Mesenchymal stem cell (in vitro differentiated cells and primary cell): ENCODE results near the gene MPIG6B.
A peak's percentile ranks its signal among the peaks of the same experiment; 100 is the strongest.

Source experiments
- DNase-seq: peaks from one replicate; pipeline ENCODE4 v3.0.0-alpha.2; 2013
- H2AFZ ChIP-seq: one replicate; pipeline ENCODE4 v1.6.1; 2013; ENCODE audit warnings: low read depth, mild to moderate bottlenecking, control low read depth, inconsistent platforms, low read length, moderate library complexity
- H2AK5ac ChIP-seq: 2 replicates; pipeline ENCODE4 v1.6.1; 2013; ENCODE audit warnings: low read length, moderate library complexity, mild to moderate bottlenecking, inconsistent platforms; ENCODE audit not compliant: severe bottlenecking
- H2BK120ac ChIP-seq: one replicate; pipeline ENCODE4 v1.6.1; 2013; ENCODE audit warnings: low read depth, mild to moderate bottlenecking, inconsistent platforms, low read length, moderate library complexity
- H2BK12ac ChIP-seq, 2 experiments: one replicate each; pipeline ENCODE4 v1.6.1; 2013; ENCODE audit warnings: inconsistent platforms in 2 of 2, low read length in 2 of 2, mild to moderate bottlenecking in 2 of 2, moderate library complexity in 2 of 2, control low read depth in 1 of 2
- H2BK15ac ChIP-seq: one replicate; pipeline ENCODE4 v1.6.1; 2013; ENCODE audit warnings: mild to moderate bottlenecking, low read depth, inconsistent platforms; ENCODE audit not compliant: poor library complexity, severe bottlenecking
- H2BK5ac ChIP-seq: 2 replicates; pipeline ENCODE4 v1.6.1; 2013; ENCODE audit warnings: low read depth, mild to moderate bottlenecking, low read length, control low read depth, inconsistent platforms; ENCODE audit not compliant: poor library complexity, severe bottlenecking
- H3K14ac ChIP-seq, 2 experiments: one replicate each; pipeline ENCODE4 v1.6.1; 2013; ENCODE audit warnings: inconsistent platforms in 2 of 2, low read length in 2 of 2, control low read depth in 1 of 2, mild to moderate bottlenecking in 1 of 2, moderate library complexity in 1 of 2
- H3K18ac ChIP-seq, 2 experiments: one replicate each; pipeline ENCODE4 v1.6.1; 2013; ENCODE audit warnings: inconsistent platforms in 2 of 2, low read length in 2 of 2, control low read depth in 1 of 2, low read depth in 1 of 2, mild to moderate bottlenecking in 1 of 2
- H3K23ac ChIP-seq, 2 experiments: one replicate each; pipeline ENCODE4 v1.6.1; 2013; ENCODE audit warnings: inconsistent platforms in 2 of 2, low read length in 2 of 2, mild to moderate bottlenecking in 2 of 2, moderate library complexity in 2 of 2, control low read depth in 1 of 2
- H3K27ac ChIP-seq: 2 replicates; pipeline ENCODE4 v1.5.1; 2013; ENCODE audit warnings: mild to moderate bottlenecking, moderate library complexity, low read length, control low read depth, inconsistent platforms; ENCODE audit not compliant: poor library complexity, severe bottlenecking
- H3K27me3 ChIP-seq, 2 experiments: 2 replicates each; pipeline versions ENCODE4 v1.6.1 to v1.7.0; 2013; ENCODE audit warnings: low read length in 2 of 2, mild to moderate bottlenecking in 2 of 2, moderate library complexity in 2 of 2, control low read depth in 1 of 2, inconsistent platforms in 1 of 2; ENCODE audit not compliant: control insufficient read depth in 1 of 2, insufficient read depth in 1 of 2
- H3K36me3 ChIP-seq, 2 experiments: 2 replicates each; pipeline versions ENCODE4 v1.6.1 to v1.7.0; 2013; ENCODE audit warnings: low read length in 2 of 2, control low read depth in 1 of 2, inconsistent platforms in 1 of 2, low read depth in 1 of 2, mild to moderate bottlenecking in 1 of 2; ENCODE audit not compliant: insufficient read depth in 2 of 2, control insufficient read depth in 1 of 2
- H3K4ac ChIP-seq, 2 experiments: one replicate each; pipeline ENCODE4 v1.6.1; 2013; ENCODE audit warnings: inconsistent platforms in 2 of 2, low read length in 2 of 2, mild to moderate bottlenecking in 2 of 2, moderate library complexity in 2 of 2, control low read depth in 1 of 2, low read depth in 1 of 2
- H3K4me1 ChIP-seq: 2 replicates; pipeline ENCODE4 v1.6.1; 2013; ENCODE audit warnings: low read depth, low read length, control low read depth; ENCODE audit not compliant: control insufficient read depth, insufficient read depth
- H3K4me2 ChIP-seq: 2 replicates; pipeline ENCODE4 v1.6.1; 2013; ENCODE audit warnings: low read length, mild to moderate bottlenecking, inconsistent platforms; ENCODE audit not compliant: poor library complexity, severe bottlenecking
- H3K4me3 ChIP-seq, 2 experiments: 2 replicates each; pipeline versions ENCODE4 v1.5.1 to v1.7.0; 2013; ENCODE audit warnings: low read length in 2 of 2, mild to moderate bottlenecking in 2 of 2, control low read depth in 1 of 2, low read depth in 1 of 2; ENCODE audit not compliant: insufficient read depth in 1 of 2
- H3K79me1 ChIP-seq: replicated peaks from 2 replicates; pipeline ENCODE4 v1.6.1; 2013; ENCODE audit warnings: mild to moderate bottlenecking, control low read depth, low read length, inconsistent platforms; ENCODE audit not compliant: poor library complexity, severe bottlenecking
- H3K9ac ChIP-seq: 2 replicates; pipeline ENCODE4 v1.7.0; 2013; ENCODE audit warnings: mild to moderate bottlenecking, low read length, moderate library complexity
- H3K9me3 ChIP-seq: 2 replicates; pipeline ENCODE4 v1.7.0; 2013; ENCODE audit warnings: mild to moderate bottlenecking, low read length; ENCODE audit not compliant: control insufficient read depth
- H4K8ac ChIP-seq: one replicate; pipeline ENCODE4 v1.6.1; 2013; ENCODE audit warnings: inconsistent platforms, mild to moderate bottlenecking, low read length, moderate library complexity
- H4K91ac ChIP-seq: one replicate; pipeline ENCODE4 v1.6.1; 2013; ENCODE audit warnings: mild to moderate bottlenecking, low read length, inconsistent platforms
- WGBS: methylation state at CpG from one replicate; pipeline ENCODE4 v1.1.7; 2013; ENCODE audit warnings: mixed read lengths; 5-methylcytosine and 5-hydroxymethylcytosine counted together

The MPIG6B gene

GRCh38 chr6:31713465-31713864, 9.7 kb upstream of the MPIG6B start:
- H3K27me3 ChIP-seq: peaks cover 38 to 41% of the 10 kb centered on the region in 2 experiments
- 47% methylated on average over 4 of the region's 4 CpGs for WGBS
- H2BK15ac ChIP-seq: no peak overlapping the region
- H4K8ac ChIP-seq: no peak overlapping the region
- no peak overlapping the region for H4K91ac ChIP-seq
- no peak overlapping the region for H3K18ac ChIP-seq
- H3K14ac ChIP-seq: no peak overlapping the region
- H3K23ac ChIP-seq: no peak overlapping the region
- H2BK120ac ChIP-seq: no peak overlapping the region
- H3K9me3 ChIP-seq: no peaks in the 10 kb centered on the region
- H3K4ac ChIP-seq: no peak overlapping the region
- no peak overlapping the region for H2BK12ac ChIP-seq
- H3K36me3 ChIP-seq: peaks cover 0 to 3% of the 10 kb centered on the region in 2 experiments
- no peaks in the 10 kb centered on the region for H3K79me1 ChIP-seq
- no peak for DNase-seq
- H2AK5ac ChIP-seq: no peak overlapping the region
- H3K4me2 ChIP-seq: no peak overlapping the region
- peaks cover 4% of the 10 kb centered on the region for H3K4me1 ChIP-seq
- H3K9ac ChIP-seq: no peak overlapping the region
- H3K4me3 ChIP-seq: no peak overlapping the region
- H3K27ac ChIP-seq: no peak overlapping the region
- H2BK5ac ChIP-seq: no peak overlapping the region
- H2AFZ ChIP-seq: no peak overlapping the region

GRCh38 chr6:31713991-31714684, 9.0 kb upstream of the MPIG6B start:
- Histone ChIP-seq H2AK5ac (no peak overlapping the region), H3K79me1 (no peaks in the 10 kb centered on the region), H3K36me3 (peaks cover 0 to 3% of the 10 kb centered on the region in 2 experiments), H3K23ac (peak overlapping the region in 1 of 2 experiments; percentile 14), H2BK12ac (peak overlapping the region in 1 of 2 experiments; percentile 15), H3K9me3 (no peaks in the 10 kb centered on the region), H4K8ac (peak overlapping the region; percentile 84), H3K18ac (peak overlapping the region in 1 of 2 experiments; percentile 50), H2BK5ac (no peak overlapping the region), H3K27me3 (peaks cover 38 to 41% of the 10 kb centered on the region in 2 experiments), H3K4me1 (peaks cover 4% of the 10 kb centered on the region), H3K27ac (no peak overlapping the region), H3K4me3 (no peak overlapping the region), H2BK15ac (no peak overlapping the region), H3K4me2 (no peak overlapping the region), H3K14ac (no peak overlapping the region), H3K4ac (peak overlapping the region in 1 of 2 experiments; percentile 43), H3K9ac (no peak overlapping the region), H2AFZ (peak overlapping the region; percentile 78), H2BK120ac (no peak overlapping the region), H4K91ac (no peak overlapping the region)
- 25% methylated on average over 5 of the region's 5 CpGs for WGBS
- no peak for DNase-seq

DNA sequence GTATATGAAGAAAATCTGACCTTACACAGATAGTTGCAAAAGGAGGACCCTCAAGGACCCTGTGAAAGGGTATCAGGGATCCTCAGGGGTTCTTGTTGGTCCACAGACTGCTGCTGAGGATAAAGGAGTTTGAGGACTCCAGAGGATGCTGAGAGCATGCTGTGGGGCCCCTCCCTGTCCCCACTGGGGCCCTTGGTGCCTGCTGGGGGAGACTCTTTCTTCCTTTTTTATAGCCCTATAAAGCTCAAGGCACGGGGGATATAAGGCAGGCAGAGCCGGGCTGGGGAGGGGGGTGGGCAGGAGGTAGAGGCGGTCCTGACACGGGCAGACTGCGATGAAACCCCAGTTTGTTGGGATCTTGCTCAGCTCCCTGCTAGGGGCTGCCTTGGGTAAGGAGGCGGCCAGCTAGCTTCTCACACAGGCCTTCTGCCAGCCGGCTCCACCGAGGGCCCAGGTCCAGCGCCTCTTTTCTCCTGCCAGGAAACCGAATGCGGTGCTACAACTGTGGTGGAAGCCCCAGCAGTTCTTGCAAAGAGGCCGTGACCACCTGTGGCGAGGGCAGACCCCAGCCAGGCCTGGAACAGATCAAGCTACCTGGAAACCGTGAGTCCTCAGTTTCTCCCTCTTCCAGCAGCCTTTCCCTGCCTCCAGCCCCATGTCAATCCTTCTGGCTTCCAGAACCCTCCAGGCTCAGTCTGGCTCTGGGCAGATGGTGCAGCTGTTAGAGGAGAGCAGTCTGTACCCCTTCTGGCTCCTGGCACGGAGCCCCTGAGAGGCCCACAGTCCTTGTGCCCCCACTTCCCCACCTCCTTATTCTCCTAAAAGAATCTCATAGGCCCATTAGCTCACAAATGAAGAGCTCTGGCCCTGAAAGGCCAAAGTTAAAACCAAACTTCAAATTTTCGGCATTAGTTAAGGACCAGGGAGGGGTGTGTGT, 7.9 kb upstream of the MPIG6B start, which contains the start of gene LY6G6D:
TSS of gene LY6G6D (plus strand) at position 327 of the 937 bp plus-strand sequence. CDS start at position 335, 8 bp downstream.
- Histone ChIP-seq H2AK5ac (no peak within 1 kb of the TSS), H2BK5ac (no peak within 1 kb of the TSS), H3K9ac (no peak within 1 kb of the TSS), H2AFZ (no peak within 1 kb of the TSS), H3K4ac (no peak within 1 kb of the TSS), H3K4me3 (no peak within 1 kb of the TSS), H3K18ac (no peak within 1 kb of the TSS), H2BK15ac (no peak within 1 kb of the TSS), H3K36me3 (peaks cover 0 to 3% of the 10 kb centered on the region in 2 experiments), H3K27ac (no peak within 1 kb of the TSS), H3K79me1 (no peaks in the 10 kb centered on the region), H3K27me3 (peaks cover 35 to 38% of the 10 kb centered on the region in 2 experiments), H3K14ac (no peak within 1 kb of the TSS), H2BK12ac (peak within 1 kb of the TSS in 1 of 2 experiments; percentile 15), H3K4me2 (no peak within 1 kb of the TSS), H4K8ac (peak within 1 kb of the TSS; percentile 84), H4K91ac (no peak within 1 kb of the TSS), H3K9me3 (no peaks in the 10 kb centered on the region), H3K23ac (no peak within 1 kb of the TSS), H3K4me1 (peaks cover 4% of the 10 kb centered on the region), H2BK120ac (no peak within 1 kb of the TSS)
- WGBS: 59% methylated on average over 15 of the region's 16 CpGs
- DNase-seq: no peak
